GM19467 (cell line): Measurements from ENCODE around the gene ARHGAP26.

Experiments used
- ATAC-seq: cut with Tn5 transposase; IDR thresholded peaks from one replicate; pipeline ENCODE4 v1.9.1; 2021; ENCODE audit warnings: mild to moderate bottlenecking, moderate library complexity; ENCODE audit not compliant: unreplicated experiment

The ARHGAP26 gene

DNA sequence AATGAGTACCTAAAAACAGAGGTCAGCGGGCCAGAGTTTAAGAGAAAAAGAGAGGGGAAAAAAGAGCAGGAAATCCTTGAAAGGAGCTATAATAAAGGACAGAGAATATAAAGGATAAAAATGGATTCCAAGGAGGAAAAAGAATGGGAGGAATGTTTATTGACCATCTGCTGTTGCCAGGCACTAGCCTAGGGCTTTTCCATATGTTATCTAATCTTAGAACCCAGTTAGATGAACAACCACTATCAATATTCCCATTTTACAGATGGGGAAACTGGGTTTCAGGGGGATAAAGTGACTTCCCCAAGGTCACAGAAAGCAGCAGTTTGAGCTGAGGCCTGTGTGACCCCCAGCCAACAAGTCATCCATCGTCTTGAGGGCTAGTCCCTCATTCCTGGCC lies 400.8 kb downstream of the ARHGAP26 start:
- ATAC-seq = no peak

DNA sequence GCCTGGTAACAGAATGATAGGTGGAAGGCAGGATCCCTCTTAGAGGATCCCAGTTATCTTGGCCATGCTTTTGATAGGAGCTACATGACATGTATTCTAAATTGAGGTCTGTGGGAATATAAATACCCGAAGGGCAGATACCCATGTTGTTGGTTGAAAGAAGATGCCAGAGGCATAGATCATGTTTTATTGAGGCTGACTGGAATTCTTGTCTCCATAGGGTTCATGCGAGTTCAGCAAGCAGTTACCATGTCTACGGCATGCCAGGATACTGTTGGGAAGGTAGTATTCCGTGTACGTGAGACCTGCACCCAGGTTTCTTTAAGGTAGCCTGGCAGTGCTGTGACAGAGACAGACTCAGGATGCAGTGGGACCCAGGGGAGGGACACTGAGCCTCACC lies 402.6 kb downstream of the ARHGAP26 start:
- ATAC-seq = no peak

DNA sequence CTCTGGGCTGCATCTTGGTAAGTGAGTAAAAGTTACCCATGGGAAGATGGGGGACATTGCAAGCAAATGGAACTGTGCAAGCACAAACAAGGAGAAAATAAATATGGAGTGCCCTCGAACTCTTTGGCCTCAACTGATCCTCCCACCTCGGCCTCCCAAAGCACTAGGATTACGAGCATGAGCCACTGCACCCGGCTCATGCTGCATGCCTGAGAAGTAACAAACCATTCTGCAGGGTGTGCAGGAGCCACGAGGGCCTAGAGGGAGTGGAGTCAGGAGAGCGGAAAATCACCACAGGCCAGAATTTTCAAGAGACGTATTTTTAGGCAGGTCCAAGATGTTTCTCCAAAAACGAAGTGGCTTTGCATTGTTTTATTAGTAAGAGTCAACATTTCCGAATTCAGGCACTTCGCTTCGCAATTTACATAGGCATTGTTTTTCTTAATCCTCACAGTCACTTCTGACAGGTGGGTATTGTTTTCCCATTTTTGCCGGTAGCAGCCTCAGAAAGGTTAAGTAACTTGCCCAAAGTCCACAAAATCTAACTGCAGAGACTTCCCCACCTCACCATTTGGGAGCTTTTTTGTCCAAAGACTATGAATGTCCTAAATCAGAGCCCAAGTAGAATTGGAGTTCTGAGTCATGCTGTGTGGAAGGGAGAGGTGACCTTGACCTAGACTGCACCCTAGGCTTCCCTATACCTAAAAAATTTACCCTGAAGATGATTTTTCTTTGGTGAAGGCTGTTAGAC lies 403.1 kb downstream of the ARHGAP26 start:
- no peak for ATAC-seq

DNA sequence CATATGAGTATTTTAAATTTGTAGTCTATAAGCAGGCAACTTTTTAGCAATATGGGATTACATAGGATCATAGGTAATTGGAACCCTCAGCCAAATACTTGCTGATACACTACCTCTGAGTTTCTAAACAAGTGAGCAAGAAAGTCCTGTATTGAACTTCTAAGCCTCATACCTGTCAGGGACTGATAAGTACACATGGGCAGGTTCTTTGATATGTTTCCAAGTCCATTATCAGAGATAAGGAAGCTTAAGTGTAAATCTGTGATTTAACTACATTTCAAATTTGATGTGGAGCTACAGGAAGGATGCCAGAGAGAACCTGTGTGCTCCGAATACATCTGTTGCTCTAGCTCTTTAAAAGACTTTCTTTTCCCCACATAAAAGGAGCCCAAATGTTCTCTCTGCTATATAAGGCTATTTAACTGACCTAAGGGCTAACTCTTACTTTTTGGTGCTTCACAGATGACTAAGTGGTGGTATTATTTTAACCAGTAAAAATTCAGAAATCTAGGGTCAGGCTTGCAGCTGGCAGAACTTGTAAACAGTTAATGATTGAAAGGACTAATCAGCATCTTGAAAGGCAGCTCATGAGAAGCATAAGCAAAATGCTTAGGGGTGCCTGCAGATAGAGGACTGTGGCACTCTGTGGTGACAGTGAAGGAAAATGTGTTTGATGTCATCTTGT lies 404.7 kb downstream of the ARHGAP26 start:
- peak; percentile 95 for ATAC-seq

DNA sequence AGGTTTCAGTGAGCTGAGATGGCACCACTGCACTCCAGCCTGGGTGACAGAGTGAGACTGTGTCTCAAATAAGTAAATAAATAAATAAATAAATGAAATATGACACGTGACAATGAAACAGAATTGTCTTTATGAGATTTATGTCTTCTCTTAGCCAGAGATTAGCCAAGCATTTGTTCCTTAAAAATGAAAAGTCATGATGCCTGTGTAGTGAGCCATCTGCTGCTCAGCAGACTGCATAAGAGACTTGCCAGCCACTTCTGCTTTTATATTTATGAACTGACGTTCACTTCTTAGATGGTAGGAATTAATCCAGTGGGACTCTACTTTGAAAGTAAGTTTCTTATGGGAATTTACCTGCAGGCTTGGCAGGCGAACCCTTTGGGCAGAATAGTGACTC lies 405.9 kb downstream of the ARHGAP26 start:
- ATAC-seq = no peak

DNA sequence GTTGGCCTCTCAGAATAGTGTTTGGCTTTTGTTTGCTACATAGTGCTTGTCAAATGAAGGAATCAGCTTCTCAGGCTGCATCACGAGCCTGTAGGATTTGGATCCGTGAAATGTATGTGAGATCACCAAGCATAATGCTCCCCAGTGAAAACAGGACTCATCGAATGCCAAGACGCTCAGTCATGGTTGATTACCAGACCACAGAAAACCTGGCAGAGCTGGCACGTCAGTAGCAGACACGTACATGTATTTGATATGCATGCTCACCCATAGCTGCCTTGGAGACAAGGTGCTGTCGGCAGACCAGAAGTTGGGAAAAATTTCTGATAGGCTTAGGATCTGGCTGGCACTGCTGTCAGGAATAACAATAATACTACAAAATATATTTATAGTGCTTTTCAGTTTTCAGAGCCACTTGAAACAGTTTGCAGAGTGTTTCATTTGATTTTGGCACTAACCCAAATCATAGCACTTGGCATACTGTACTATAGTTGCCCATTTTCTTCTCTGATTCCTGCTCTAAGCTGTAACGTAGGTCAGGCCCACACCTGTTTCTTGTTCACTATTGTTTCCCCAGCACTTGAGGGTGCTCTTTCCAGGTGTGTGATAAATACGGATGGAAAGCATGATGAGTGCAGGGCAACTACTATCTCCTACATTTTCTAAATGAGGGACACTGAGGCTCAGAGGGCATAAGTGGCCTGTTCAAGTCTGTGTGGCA lies 407.2 kb downstream of the ARHGAP26 start:
- ATAC-seq = no peak

DNA sequence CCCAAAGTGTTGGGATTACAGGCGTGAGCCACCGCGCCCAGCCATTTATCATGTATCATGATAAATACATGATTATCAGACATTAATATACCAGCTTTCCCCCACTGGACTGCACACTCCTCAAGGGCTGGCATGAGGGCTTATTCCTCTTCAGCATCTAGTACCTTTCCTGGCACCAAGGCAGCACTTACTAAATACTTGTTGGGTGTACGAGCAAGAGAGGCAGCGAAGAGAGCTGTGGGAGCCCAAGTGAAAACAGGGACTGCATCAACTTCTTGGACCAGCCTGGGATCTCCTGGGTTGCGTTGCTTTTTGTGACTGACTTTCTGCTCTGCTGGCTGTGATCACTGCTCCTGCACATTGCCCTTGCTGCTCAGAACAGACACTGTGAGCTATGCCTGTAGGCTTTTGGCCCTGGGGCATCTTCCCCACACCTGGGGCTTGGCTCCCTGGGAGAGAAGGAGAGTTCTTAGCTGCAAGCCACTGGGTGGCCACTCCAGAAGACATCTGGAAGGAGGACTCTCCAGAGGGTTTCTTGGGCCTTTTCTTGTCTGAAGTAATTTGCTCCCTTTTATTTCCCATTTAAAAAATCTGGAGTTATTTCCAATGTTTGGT lies 409.1 kb downstream of the ARHGAP26 start:
- ATAC-seq = no peak

DNA sequence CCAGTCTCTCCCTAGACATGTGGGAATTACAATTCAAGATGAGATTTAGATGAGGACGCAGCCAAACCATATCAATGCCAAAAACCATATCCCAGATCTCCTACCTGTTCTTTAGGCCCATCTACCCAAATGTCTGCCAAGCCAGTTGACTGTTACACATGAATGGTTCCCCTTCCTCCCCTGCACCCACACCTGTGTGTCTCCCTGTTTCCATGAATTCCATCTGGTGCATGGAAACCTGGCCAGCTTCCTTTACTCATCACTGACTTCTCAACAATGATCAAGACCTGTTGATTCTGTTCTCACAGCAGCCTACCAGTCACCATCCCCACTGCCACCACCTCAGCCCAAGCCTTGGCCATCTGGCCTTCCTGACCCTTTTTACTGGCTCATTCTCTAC lies 410.6 kb downstream of the ARHGAP26 start:
- no peak for ATAC-seq

DNA sequence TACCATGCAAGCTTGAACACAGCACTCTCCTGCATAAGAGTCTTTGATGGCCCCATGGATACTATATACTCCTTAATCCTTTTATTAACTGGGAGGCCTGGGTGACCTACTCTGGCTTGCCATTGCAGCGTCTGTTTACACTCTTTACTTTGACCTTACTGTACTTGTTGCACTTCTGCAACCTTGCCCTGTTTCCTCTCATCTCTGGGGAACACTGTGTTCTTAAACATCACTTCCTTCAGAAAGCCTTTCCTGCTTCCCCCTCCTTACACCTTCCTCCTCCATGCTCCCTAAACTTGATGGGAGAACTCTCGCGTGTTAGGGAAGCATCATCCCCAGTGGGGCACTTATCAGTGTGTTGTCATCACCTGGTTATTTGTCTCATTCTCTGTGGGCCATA lies 411.0 kb downstream of the ARHGAP26 start:
- no peak for ATAC-seq

DNA sequence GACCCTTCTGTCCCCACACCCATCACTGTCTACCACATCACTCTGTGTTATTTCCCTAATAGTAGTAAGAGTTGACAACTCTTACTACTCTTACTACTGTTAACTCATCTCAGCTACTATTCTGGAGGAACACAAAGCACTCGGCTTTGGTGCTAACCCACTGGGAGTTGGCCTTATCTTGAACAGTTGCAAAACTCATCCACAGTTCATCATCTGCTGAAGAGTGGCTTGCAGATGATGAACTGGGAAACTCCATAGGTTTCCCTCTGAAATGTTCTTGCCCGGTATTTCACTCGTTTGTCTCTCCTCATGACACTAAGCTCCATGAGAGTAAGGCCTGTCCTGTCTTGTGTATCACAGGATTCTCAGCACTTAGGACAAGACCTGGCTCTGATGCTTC lies 411.9 kb downstream of the ARHGAP26 start:
- no peak for ATAC-seq

DNA sequence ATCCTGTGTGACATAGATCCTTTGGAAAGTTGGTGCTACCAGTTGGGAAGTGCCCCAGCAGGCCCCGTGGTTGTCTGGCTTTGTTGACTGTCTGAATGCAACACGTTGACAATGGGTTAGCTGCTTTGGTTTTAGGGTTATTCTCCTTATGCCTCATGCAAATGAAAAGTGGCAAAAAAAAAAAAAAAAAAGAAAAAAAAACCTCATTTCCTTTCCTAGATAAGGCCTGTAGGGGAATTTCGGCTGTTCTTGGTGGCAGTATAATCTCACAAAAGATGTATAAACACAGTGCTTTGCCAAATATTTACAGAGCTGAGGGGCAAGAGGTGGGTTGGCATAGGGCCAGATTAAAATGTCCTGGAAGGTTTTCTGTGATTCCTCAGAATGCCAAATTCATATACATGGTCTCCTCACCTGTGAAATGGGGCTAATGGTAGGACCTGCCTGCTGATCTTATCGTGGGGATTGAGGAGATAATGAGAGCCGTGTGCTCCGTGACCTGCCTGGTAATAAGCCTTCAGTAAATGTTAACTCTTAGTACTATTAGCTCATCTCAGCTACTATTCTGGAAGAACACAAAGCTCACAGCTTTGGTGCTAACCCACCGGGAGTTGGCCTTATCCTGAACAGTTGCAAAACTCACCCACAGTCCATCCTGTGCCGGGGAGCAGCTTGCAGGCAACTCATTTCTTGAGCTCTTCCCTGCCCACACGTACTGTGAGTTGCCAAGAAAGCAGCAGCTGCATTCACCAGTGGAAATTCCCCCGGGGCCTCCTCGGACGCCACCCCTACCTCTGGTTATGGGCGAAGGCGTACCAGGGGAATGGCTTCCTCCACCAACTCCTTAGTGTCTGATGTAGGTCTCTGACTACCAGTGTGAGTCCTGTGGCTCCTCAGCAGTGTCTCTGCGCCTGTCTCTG lies 413.0 kb downstream of the ARHGAP26 start:
- peak; percentile 55 for ATAC-seq

DNA sequence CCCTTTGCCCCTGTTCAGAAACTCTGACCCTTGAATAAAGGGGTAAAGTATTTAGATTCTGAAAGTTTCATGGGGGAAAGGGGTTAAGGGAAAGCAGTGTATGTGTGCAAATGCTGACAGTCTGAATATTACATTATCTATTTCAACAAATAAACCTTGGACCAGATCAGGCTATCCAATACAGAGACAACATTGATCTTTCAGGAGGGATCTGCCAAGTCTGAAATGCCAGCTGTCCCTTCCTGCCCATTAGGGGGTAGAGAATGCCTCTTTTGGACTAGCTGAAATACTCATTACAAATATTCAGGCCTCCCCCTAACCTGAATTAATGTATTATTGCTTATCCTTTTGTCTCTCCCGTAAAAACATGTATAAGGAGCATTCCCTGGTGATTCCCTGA lies 413.8 kb downstream of the ARHGAP26 start:
- no peak for ATAC-seq

DNA sequence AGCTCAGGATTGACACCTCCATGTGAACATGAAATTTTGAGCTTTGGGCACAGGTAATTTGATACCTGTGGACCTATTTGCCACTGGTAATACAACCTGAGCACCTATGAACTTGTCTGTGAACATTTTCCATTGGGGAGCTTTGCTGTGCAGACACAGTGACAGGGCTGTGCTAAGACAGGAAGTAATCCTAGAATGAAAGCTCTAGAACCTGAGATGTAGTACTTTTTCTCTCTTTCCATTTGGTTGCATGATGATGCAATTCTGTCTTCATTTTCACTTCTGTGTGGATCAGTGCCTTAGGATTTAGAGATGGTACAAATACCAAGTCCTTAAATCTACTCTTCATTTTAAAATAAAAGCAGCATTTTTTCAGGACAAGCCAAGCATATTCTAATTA lies 416.4 kb downstream of the ARHGAP26 start:
- ATAC-seq = no peak

DNA sequence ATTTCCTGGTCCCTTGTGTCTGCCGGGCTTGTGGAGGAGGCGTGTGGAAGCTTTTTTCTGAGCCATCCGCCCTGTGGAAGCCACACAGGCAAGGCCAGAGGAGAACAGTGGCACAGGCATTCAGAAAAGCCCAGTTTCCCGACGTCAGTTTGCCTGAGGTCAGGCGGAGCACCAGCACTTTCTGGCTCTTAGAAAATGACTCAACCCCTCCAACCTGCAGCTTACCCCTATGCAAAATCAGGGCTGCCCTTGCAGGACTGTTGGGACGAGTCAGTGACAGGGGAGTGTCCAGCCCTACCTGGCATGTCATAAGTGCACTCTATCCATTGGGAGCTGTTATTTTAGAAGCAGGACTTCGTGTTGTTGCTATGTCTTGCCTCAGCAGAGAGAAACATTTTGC lies 417.3 kb downstream of the ARHGAP26 start:
- ATAC-seq = no peak

DNA sequence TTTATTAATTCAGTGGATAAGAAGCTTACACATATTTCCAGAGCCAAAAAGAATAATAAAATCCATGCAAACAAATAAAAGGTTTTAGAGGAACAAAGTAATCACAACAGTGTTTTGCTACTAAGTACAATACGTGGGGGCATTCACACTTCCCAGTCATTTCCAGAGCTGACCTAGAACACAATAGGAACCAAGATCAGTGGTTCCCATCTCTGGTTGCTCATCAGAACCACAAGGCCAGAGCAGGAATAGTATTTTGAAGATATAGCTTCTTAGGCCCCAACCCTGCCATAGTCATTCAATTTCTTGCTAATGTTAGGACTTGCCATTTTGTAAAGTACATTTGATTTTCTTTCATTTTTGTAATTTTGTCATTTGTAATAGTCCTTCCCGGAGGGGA lies 417.9 kb downstream of the ARHGAP26 start:
- no peak for ATAC-seq

DNA sequence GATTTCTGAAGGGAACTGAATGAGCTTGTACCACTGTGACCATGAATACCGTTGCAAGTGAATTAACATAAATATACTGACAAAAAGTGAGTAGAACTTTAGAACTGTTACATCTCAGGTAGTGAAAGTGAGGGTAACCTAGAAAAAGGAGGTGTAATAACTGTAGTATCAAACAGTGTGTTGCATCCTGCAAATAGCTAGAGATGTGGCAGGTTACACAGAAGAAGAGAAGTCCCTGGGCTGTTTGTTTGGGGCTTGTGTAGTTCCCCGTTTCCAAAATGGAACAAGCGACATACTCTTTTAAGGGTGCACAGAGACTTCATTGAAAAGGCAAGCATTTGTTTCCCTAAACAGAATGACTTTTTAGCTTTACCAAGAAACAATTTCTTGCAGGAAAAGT lies 418.5 kb downstream of the ARHGAP26 start:
- ATAC-seq = no peak

DNA sequence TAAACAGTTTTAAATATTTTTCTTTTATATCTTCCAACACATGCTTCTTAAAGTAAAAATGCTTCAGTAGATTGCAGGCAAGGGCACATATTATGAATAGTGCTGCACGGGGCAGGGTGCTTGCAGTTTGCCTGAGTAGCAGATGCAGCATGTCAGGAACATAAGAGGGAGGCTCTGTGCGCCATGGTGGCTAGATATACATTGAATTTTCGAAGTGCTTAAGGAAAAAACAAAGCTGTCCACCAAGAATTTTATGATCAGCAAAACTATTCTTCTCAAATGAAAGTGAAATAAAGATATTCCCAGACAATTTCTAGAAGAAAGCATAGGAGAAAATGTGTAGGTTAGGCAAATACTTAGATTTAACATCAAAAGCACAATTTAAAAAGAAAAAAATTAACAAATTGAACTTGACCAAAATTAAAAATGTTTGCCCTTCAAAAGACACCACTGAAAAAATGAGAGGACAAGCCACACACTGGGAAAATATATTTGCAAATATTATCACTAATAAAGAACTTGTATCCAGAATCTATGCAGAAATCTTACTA lies 420.2 kb downstream of the ARHGAP26 start:
- no peak for ATAC-seq

DNA sequence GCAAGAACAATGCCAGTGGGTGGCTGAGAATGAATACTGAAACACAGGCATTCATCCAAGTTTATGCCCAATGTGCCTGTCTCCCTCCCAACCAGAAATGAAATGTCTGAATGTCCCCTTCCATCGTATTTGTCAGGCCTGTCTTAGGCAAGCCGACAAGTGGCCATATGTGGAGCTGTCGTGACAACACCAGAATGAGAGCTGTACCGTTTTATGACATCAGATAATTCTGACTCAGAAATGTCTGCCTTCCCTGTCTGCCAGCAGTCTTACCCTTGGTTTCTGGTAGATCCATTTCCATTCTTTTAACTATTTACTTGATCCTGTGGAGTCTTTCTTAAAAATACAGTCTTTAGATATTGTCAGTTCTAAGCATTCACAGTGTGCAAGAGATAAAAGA lies 421.5 kb downstream of the ARHGAP26 start:
- no peak for ATAC-seq

DNA sequence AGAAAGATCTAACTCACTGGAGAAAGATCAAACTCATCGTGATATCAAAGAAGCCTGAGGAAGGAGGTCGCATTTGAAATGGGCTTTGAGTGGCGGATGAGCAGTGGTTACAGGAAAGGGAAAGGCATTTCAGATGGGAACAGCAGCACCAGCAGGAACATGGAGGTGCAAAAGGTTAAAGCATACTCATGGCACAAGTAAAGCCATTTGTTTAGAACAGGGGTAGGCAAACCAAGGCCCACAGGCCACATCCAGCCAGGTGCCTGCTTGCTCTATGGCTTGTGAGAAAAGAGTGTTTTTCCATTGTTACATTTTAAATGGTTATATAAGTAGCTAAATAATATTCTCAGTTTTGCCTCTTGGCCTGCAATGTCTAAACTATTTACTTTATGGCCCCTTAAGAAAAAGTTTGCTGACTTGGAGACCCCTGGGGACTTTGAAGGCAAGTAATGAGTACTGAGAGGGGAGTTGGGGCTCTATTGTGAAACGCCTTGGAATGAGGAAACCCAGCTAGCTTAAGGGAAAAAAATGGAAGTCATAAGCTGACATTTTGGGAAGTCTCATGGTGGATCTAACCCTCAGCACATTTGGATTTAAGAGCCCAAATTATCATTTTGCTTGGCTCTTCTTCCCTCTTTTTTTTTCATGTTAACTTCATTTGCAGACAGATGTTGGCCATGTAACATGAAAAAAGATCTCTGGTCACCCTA lies 422.2 kb downstream of the ARHGAP26 start:
- no peak for ATAC-seq

DNA sequence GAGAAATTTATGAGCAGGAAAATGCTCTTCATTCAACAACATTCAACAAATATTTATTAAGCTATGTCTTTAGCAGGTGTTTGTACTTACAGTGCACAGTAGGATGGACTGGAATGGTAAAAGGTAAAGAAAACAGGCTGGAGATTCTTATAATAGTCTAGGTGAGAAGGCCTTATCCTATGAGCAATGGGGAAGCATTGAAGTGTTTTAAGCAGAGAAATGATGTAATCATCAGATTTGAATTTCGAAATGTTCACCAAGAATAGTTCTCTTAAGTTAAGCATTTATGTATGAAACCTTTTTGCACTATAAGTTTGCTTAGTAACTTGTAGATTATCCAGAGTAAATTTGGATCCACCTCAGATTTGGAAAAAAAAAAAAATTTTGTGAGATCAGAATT lies 424.0 kb downstream of the ARHGAP26 start:
- no peak for ATAC-seq
